Activated B cell treated with CpG ODN at 0.5 μM for 24 hours (primary cell): ENCODE data around the gene DEUP1. TPM values are rescaled to one million over a fixed set of nuclear protein-coding genes. Genes with fewer than 3 reads are reported as not detected.

Source experiments
- ATAC-seq: fragments of 200-7000 bp; cut with Tn5 transposase; one replicate; pipeline ENCODE4 v1.10.0; 2021; ENCODE audit warnings: low read depth, mild to moderate bottlenecking, moderate library complexity
- CTCF ChIA-PET: fragments of 350-600 bp; sonication (Branson Sonifier 250); formaldehyde crosslinking; loops from one replicate; lab custom pipeline; 2021; ENCODE audit warnings: antibody characterized with exemption; lab: Charles Lee
- POLR2A ChIA-PET: fragments of 350-600 bp; sonication (Branson Sonifier 250); formaldehyde crosslinking; loops from one replicate; lab custom pipeline; 2021; ENCODE audit warnings: antibody characterized with exemption; lab: Charles Lee
- DNase-seq: peaks from one replicate; pipeline ENCODE4 v3.0.0; 2022
- H3K27ac Mint-ChIP-seq: one replicate; pipeline ENCODE4 v1.8.0; 2020; ENCODE audit warnings: mixed read lengths
- H3K27me3 Mint-ChIP-seq: one replicate; pipeline ENCODE4 v1.8.0; 2021; ENCODE audit warnings: mixed read lengths
- H3K36me3 Mint-ChIP-seq: one replicate; pipeline ENCODE4 v1.8.0; 2021; ENCODE audit warnings: low read depth, mixed read lengths
- H3K4me1 Mint-ChIP-seq: one replicate; pipeline ENCODE4 v1.8.0; 2021; ENCODE audit warnings: mixed read lengths
- H3K4me3 Mint-ChIP-seq: one replicate; pipeline ENCODE4 v1.8.0; 2020; ENCODE audit warnings: mild to moderate bottlenecking, mixed read lengths
- H3K9me3 Mint-ChIP-seq: one replicate; pipeline ENCODE4 v1.8.0; 2020; ENCODE audit warnings: mixed read lengths
- CTCF ChIP-seq: fragments of 200-600 bp; IDR thresholded peaks from one replicate; pipeline ENCODE4 v1.8.0; 2022; ENCODE audit warnings: antibody characterized with exemption, mild to moderate bottlenecking
- intact Hi-C: fragments of 100-400 bp; cut with micrococcal nuclease; formaldehyde crosslinking; loops from one replicate; pipeline ENCODE4 v1.15.1; 2024
- total RNA-seq: library from RNA; stranded (reverse); gene quantifications from 2 replicates; pipeline ENCODE4 v1.2.3, GENCODE V29; 2022

DEUP1 gene
- total RNA-seq, 1 donor from 2014 or later = not detected

DNA sequence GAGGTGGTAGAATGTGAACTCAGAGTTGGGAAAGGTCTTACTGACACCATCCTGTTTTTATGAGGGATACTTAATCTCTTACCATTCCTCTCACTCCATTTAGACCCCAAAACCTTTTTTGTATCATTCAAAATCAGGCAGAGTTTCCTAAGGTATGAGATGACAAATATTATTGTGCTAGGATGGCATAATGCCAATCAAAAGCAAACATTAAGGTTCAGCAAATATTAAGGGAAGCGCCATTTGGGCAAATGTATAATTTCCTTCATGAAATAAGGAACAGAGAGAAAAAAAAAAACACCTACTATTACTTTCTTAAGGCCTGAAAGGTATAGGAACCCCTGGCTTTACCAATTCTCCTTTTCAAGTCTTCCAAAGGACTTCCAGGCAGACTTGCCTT lies 150.2 kb downstream of the DEUP1 start:
- no peak for DNase-seq
- no peaks in the 10 kb centered on the region for H3K9me3 Mint-ChIP-seq
- H3K27me3 Mint-ChIP-seq = no peaks in the 10 kb centered on the region
- intact Hi-C loops = no loop called here
- no peak for TF ChIP-seq CTCF
- H3K27ac Mint-ChIP-seq = no peak overlapping the region
- no peak for ATAC-seq
- CTCF ChIA-PET = no interaction called here
- H3K36me3 Mint-ChIP-seq = no peaks in the 10 kb centered on the region
- H3K4me1 Mint-ChIP-seq = no peaks in the 10 kb centered on the region
- POLR2A ChIA-PET = no interaction called here
- no peak overlapping the region for H3K4me3 Mint-ChIP-seq

GRCh38 chr11:93481279-93481678 lies 150.7 kb downstream of the DEUP1 start:
- Mint-ChIP-seq H3K27me3 (no peaks in the 10 kb centered on the region), H3K4me3 (no peak overlapping the region), H3K4me1 (no peaks in the 10 kb centered on the region), H3K9me3 (no peaks in the 10 kb centered on the region), H3K27ac (no peak overlapping the region), H3K36me3 (no peaks in the 10 kb centered on the region)
- ChIA-PET CTCF (no interaction called here), POLR2A (no interaction called here)
- no peak for ATAC-seq
- no peak for TF ChIP-seq CTCF
- intact Hi-C loops = no loop called here
- no peak for DNase-seq

- Mint-ChIP-seq H3K27ac (no peak overlapping the region), H3K4me3 (no peak overlapping the region), H3K36me3 (no peaks in the 10 kb centered on the region), H3K4me1 (no peaks in the 10 kb centered on the region), H3K27me3 (no peaks in the 10 kb centered on the region), H3K9me3 (no peaks in the 10 kb centered on the region)
- ChIA-PET CTCF (no interaction called here), POLR2A (no interaction called here)
- DNase-seq (no peak), ATAC-seq (no peak)
- intact Hi-C loops = no loop called here
- no peak for TF ChIP-seq CTCF
Measured at GRCh38 chr11:93481696-93482095, 151.2 kb downstream of the DEUP1 start.

DNA sequence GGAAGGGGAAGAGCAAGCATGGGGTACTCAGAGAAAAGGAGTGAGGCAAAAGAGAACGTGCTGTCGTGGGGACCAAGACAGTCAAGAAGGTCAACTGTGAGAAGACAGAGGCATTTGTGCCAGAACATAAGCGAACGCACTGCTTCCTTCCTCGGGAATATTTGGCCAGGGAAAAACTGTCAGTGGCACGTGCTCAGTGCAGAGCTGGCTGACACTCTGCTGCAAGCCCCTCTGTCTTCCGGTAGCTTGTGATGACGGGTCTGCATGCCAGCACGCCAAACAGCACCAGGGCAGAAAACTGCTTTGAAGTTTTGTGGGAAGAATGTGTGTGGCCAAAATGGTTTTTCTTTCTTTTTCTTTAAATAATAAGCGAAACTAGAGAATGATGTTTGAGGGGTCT lies 152.0 kb downstream of the DEUP1 start:
- DNase-seq = no peak
- H3K27me3 Mint-ChIP-seq = no peaks in the 10 kb centered on the region
- no peaks in the 10 kb centered on the region for H3K4me1 Mint-ChIP-seq
- ChIA-PET POLR2A (no interaction called here), CTCF (no interaction called here)
- H3K4me3 Mint-ChIP-seq = no peak overlapping the region
- TF ChIP-seq CTCF = no peak
- ATAC-seq = no peak
- no peak overlapping the region for H3K27ac Mint-ChIP-seq
- H3K9me3 Mint-ChIP-seq = no peaks in the 10 kb centered on the region
- H3K36me3 Mint-ChIP-seq = no peaks in the 10 kb centered on the region
- intact Hi-C loops = no loop called here

DNA sequence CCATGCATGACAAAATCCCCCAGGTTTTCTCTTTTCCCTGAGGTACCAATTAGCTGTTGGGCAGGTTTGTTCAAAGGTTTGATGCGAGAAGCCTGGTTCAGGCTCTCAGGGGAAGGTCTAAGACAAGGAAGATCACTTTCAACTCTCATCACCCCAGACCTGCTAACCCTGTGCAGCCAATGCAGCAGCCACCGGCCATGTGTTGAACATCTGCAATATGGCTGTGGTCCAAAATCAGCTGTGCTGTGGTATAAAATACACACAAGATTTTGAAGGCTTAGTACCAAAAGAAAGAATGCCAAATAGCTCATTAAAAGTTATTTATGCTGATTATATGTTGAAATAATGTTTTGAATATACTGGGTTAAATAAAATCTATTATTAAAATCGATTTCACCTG lies 154.2 kb downstream of the DEUP1 start:
- Mint-ChIP-seq H3K4me1 (no peaks in the 10 kb centered on the region), H3K27me3 (no peaks in the 10 kb centered on the region), H3K27ac (no peak overlapping the region), H3K9me3 (no peaks in the 10 kb centered on the region), H3K36me3 (no peaks in the 10 kb centered on the region), H3K4me3 (no peak overlapping the region)
- POLR2A ChIA-PET = no interaction called here
- no peak for ATAC-seq
- intact Hi-C loops = no loop called here
- no peak for TF ChIP-seq CTCF
- CTCF ChIA-PET = no interaction called here
- DNase-seq = no peak
